HG03575 (cell line): ENCODE results near the gene MRPL21.
"Not testable (repeated sequence)": the region's sequence is repeated elsewhere in the genome, so short reads cannot be mapped to it uniquely, and the experiment has no call there.

Experiments
- ATAC-seq: cut with Tn5 transposase; IDR thresholded peaks from one replicate; pipeline ENCODE4 v1.9.1; 2021; ENCODE audit not compliant: unreplicated experiment, insufficient number of reproducible peaks, low FRiP score; ENCODE audit errors: extremely low read depth

Gene MRPL21

DNA sequence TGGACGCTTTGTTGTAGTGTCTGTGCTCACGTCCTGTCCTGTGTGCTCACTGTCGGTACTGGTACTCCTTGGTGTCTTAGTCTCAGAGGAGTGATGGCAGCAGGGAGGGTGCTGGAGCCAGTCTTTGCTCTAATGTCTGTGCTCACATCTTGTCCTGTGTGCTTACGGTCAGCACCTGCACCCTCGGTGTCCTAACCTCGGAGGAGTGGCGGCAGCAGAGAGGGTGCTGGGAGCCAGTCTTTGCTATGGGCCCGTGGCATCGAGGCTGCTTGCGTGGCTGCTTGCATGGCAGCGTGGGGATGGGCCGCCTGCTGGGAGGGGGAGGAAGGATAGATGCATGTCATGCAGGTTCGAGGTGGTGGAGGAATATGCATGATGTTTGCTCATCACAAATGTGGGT, 12.8 kb upstream of the MRPL21 start:
- ATAC-seq = no peak

DNA sequence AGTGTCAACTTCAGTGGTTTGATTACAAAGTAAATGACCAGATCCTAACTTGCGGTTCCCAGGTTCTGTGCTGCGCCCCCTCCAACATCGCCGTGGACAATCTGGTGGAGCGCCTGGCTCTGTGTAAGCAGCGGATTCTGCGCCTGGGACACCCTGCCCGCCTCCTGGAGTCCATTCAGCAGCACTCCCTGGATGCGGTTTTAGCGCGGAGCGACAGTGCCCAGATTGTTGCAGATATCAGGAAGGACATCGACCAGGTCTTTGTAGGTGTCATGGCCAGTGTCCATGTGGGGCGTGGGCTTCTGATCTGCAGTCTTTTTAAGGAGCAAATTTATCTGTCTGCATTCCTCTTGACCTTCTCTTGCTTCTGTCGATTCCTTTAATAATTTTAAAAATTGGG, 11.1 kb upstream of the MRPL21 start:
- ATAC-seq = no peak

DNA sequence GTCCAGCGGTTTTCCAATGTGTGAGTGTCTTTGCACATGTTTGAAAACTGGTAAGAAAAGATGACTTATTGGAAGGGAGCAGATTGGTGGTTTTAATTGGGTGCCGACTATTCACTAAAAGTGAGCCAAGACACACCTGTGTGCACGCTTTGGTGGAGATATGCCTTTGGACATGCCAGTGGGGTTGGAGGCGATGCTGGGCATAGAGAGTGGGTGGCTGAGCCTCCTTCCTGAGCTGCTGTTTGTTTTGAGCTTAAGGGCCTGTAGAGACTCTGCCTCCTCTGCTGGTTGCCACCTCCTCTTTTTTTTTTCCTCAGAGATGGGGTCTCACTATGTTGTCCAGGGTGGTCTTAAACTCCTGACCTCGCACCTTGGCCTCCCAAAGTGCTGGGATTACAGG, 9.6 kb upstream of the MRPL21 start:
- no peak for ATAC-seq

DNA sequence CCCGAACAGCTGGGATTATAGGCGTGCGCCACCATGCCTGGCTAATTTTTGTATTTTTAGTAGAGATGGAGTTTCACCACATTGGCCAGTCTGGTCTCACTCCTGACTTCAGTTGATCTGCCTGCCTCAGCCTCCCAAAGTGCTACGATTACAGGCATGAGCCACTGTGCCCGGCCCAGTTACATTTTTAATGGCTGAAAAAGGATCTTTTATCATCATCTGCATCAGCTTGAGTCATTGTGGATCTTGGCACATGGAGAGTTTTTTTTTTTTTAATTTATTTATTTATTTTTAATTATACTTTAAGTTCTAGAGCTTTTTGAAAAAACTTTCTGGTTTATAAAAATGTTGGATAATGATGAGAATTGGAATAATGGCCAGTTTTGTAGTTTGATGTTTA, 8.6 kb upstream of the MRPL21 start:
- no peak for ATAC-seq

DNA sequence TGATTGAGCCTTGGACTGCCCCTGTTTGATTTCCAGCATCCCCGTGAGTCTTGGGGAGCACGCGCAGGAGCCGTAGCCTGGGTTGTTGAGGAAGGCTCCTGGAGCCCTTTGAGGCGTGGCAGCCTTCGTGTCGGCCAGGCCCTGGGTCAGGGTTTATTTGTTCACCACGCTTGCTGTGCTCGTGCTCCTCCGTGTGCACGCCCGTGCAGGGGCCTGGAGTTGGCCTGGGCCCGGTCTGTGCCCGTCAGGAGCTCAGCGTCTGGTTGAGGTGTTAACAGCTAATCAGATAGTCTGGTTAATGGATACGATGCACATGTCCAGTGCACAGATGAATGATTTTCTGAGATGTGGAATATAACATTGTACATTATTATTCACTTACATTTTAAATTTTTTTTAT, 8.1 kb upstream of the MRPL21 start:
- ATAC-seq = no peak

DNA sequence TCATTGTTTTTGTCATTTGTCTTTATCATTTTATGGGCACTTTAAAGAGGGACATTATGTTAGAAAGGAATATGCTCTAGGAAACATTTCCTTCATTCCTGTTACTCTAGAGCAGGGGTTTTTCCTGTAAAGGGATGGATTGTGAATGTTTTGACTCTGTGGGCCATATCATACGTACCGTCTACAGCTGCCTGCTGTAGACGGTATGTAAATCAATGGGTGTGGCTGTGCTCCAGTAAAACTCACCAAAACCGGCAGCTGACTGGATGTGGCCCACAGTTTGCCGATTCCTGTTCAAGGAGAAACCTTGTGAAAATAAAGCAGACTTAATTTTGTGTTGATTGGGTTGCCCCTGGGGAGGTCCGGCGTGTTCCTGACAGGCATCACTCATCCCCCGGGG, 7.3 kb upstream of the MRPL21 start:
- no peak for ATAC-seq

DNA sequence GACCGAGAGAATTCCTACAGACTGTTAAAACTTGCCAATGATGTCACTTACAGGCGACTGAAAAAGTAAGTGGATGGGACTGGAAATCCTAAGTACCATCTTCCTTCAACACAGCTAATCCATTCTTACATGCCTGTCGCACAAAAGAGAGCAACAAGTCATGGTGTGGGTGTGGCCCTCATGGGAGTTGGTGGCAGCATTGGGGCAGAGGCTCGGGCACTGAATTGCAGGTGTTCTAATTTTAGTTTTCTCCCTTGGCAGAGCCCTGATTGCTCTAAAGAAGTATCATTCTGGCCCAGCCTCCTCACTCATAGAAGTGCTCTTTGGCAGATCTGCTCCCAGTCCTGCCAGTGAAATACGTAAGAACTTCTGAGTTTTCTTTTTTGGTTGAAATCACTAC, 4.6 kb upstream of the MRPL21 start:
- ATAC-seq = no peak

DNA sequence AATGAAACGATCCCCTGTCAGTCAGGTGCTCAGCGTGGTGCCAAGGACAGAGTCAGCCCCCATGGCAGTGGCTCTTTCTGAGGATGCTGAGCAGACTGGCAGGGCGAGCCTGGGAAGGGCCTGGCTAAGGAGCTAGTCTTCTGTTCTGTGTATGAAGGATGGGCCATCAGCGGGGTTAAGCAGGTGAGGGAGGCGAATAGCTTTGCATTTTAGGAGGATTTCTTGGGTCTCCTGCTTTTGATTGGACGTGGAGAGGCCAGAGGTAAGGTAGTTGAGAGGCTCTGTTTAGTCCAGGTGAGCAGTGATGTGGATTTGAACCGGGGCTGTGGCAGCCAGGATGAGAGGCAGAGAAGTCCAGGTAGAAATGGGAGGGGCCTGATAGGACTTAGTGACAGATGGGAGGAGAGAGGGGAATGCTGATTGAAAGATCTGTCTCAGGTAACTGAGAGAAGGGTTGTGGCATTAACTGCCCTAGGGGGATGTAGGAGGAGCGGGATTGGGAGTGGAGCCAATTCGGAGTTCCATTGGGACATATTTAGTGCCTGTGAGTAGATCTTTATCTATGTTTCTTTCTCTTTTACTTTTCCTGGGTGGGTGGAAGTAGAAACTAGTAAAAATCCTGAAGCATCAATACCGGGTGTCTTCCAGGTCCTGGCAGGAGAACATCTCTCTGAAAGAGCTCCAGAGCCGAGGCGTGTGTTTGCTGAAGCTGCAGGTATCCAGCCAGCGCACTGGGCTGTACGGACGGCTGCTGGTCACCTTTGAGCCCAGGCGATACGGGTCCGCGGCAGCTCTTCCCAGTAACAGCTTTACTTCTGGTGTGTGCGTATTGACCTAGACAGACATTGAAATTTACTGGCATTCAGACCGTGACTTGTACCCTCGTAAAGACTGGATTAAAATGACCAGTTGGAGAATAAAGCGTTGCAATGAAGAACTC, 2.1 kb upstream of the MRPL21 start:
- ATAC-seq = no peak

DNA sequence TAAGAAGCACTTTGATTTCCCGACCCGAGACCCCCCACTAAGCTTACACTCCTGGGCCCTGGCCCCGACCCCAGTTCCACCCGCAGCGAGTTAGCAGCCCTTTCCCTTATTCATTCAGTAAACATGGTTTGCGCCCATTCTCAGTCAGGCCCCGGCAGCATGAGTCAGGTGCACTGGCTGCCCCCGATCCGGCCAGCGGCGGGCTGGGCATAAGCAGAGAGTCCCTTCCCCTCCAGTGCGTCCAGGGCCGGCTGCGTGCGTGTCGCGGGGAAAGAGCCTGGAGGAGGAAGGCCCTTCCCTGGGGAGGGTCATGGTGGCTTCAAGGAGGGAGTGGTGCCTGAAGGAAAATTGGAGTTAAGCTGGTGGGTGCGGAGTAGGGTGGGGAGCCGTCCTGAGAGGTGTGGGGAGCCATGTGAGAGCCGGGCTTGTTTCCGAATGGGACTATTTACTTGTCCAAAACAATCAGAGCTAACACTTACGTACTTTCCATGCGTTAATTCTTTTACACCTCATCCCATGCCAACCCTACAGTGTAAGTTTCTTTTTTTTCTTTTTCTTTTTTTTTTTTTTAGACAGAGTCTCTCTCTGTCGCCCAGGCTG, 716 bp upstream of the MRPL21 start:
- no peak for ATAC-seq

DNA sequence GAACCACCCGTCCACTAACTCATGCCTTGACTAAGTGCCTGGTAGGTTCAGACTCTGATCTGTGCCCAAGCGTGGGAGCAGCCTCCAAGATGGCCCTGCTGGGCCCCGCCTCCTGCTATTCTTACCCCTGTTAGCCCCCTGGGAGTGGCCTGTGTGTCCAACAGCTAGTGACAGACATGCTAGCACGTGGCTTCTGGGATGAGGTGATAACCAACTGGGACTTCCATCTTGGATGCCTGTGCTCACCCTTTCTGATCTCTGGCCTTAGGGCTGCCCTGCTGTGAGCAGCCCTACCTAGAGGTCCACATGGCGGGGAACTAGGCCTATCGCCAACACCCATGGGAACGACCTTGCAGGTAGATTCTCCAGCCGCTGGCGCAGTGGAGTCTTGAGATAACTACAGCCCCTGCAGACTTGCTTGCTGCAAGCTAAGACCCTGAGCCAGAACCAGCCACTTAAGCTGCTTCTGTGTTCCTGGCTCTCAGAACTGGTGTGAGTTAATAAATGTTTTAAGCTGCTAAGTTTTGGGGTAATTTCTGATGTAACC, 2.7 kb downstream of the MRPL21 start:
- ATAC-seq = no peak

DNA sequence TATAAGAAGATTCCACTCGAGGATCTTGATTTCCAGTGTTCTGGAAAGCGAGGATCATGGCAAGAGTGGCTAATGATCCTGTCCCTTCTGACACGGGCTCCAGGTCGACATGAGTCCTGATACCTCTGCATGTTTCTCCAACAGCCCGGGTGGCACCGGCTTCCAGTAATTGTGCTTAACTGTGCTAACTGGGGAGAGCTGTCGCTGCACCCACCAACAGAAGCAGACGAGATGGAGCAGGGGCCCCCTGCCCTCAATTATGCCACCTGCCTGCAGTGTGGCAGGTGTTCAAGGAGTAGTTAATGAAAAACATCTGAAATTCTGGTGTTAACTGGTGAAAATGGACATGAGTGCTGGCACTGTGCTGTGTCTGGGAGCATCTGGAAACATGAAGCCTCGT, 6.2 kb downstream of the MRPL21 start:
- ATAC-seq = no peak

DNA sequence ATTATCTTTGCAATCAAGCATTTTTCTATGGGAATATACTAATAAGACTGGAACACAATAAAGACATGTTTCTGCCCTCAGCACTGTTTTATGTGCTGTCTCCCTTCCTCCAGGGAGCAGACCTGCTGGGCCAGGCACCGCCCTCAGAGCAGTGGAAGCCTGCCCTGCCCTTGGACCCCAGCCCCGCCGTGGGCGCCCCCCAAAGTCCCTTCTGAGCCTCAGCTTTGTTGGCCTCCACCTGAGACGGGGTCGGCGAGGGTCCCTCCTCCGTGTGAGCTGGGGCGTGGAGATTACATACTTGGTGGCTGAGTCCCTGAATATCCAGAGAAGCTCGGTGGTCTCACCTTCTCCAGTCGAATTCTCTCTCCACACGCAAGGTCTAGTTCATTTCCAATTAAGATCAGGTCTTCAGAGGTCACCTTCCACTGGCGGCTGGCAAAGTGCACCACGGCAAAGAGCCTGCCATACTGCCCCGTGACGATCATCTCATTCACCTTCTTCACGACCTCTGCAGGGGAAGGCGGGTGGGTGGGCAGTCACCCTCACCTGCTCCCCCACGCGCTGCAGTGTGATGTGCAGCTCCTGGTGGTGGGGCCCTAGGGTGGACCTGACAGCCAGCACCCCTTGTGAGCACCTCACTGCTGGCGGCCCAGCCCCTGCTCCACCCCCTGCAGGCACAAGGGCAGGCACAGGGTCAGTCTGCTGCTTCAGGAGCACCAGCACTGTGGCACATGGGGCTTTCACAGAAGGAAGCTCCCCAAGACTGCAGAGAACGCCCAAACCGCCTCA, 7.3 kb downstream of the MRPL21 start:
- ATAC-seq = no peak

DNA sequence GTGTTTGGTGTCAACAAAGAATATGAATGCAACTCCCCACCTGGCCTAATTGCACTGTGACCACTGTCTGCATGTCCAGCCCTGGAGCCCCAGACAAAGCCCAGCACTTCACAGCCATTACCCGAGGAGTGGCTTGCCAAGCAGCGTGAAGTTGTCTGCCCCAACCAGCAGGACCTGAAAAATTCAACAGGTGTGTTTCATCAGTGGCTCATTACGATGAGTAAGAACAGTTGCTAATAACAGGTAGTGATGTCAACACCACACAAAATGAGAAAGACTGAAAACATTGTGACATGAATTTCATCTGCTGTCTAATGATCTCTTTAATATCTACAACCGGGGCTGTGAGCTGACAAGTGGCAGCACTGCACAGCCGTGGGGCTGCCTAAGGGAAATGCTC, 10.3 kb downstream of the MRPL21 start:
- ATAC-seq = no peak

DNA sequence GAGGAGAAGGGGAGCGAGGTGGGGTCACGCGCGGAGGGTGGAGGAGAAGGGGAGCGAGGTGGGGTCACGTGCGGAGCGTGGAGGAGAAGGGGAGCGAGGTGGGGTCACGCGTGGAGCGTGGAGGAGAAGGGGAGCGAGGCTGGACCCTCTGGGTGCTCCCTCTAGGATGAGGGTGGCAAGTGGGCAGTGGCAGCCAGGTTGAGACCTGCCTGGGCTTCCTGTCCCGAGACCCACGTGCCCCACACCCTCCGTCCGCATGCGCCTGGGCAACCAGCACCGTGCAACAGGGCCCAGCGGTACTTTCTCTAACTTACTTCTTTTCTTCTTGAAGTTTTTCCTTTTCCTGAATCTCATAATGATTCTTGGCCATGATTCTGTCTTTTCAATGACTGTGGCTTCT, 11.1 kb downstream of the MRPL21 start:
- no peak for ATAC-seq

DNA sequence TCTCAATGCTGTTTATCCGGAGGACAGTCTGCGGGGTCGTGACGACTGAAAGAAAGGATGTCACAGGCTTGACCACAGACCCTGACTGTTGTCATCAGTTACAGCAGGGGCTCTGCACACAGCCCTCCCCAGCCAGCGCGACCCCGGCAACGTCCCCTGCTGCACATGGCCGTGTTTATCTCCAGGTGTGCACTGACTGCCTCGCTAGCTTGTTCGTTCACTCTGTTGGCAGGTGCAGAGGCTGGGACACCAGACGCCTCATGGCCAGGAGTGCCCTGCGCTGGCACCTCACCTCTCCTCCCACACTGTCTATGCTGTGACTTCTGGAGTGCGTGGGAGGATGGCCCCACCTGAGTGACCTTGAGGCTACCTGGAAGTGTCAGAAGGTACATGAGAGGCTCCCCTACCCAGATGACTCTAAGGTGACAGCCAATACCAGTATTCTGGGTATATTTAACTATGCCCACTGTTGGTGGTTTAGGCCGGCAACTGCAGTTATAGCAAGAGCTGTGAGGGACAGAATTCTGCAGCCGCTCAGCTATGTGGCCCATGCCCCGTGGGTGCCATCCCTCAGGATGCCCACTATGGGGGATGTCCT, 12.2 kb downstream of the MRPL21 start:
- no peak for ATAC-seq

DNA sequence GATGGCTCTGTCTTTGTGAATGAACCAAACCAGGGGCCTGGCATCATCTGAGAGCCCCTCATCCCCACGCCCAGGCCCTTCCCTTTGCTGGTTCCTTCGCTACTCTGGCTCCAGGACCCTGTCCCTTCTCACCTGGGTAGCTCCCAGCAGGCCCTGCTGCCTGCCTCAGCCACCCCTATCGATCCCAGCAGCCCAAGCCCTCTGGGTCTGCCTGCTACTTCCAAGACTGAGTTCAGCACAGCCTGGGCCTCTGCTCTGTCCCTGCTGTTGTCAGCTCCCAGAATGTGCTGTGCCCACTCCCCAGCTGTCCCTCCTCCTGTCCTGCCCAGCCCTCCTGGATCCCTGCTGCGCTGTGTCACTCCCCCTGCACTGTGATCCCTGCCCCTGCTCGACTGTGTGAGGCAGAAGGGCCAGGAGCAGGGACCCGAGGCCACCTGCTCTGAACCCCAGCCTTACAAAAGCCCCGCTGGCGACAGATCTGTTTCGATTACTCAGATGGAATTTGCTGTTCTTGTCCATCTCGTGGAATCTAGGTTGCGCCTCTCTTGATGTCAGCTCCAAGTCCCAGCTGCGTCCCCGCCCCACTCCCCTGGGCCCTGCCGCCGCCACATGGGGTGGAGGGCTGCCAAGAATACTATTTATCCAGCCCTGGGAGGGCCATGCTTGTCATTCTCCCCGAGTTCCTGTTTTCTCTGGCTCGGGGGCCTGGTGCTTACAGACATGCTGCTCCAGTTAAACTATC, 13.0 kb downstream of the MRPL21 start:
- no peak for ATAC-seq

DNA sequence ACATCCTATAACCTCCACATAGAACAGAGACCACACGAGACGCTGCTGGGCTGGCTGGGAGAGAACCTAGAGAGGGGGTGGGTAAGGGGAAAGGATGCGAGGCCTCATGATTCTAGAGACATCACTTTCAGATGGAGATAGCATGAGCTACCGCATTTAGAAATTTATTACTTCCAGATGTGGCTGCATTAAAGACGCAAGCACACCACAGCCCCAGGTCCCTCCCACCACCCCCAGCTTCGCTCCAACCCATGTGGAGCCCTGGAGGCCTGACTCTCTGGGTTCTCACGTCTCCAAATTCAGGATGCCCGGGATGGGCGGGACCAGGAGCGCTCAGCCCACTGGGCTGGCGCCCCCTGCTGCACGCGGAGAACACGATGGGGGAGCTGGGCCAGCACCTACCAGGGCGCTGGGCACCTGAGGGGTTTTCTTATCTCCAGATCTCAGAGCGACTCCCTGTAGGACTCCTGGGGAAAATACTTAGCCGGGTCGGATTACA, 13.6 kb downstream of the MRPL21 start:
- ATAC-seq = no peak

DNA sequence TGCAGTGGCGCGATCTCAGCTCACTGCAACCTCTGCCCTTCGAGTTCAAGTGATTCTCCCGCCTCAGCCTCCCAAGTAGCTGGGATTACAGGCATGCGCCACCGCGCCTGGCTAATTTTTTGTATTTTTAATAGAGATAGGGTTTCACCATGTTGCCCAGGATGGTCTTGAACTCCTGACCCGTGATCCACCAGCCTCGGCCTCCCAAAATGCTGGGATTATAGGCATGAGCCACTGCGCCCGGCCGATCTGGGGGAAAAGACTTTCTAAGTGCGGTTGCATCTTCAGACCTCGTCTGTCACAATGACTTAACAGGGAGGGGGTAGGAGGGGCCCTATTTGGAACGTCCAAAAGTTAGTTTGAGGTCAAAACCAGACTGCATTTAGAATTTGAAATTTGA, 18.8 kb downstream of the MRPL21 start:
- not testable (repeated sequence) for ATAC-seq
